ENCODE results near the gene TSFM.

GRCh38 chr12:57770734-57771133, 11.9 kb upstream of the TSFM start:
- no peak for TF ChIP-seq CTCF (IDR thresholded peaks at IDR 0.05; ENCODE audit: low read depth, low read length)
- TF ChIP-seq EZH2phosphoT487 (IDR thresholded peaks at IDR 0.05; ENCODE audit: low read depth): no peak

Measured in OCI-LY3 (cell line).